ENCODE data around the gene STK16.
A peak's percentile ranks its signal among the peaks of the same experiment; 100 is the strongest.

STK16 gene

DNA sequence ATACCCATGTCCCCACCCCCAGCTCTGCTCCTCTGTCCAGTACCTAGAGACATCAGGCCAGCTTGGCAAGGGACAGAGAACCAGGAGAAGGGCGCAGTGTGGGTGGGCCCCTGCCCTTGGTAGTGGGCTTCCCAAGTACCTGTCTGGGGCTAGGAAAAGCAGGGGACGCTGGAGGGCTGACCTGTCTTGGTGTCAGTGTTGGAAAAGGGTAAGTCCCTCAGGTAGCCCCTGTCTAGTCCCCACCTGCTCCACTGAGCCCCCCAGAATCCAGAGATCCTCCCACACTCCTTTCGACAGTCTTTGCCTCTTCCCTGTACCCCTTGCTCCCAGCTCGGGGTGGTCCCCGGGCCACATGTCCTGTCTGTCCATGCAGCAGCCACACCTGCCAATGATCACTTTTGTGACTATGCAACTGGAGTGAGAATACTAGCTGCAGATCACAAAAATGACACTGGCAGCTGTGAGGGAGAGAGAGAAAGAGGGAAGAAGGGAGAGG lies 48.5 kb downstream of the STK16 start:
- no peaks in the 10 kb centered on the region for H3K27me3 ChIP-seq (ENCODE audit: low read depth, low read length)
- no peaks in the 10 kb centered on the region for H3K9me3 ChIP-seq (ENCODE audit: control insufficient read depth in 1 of 2, low read length in 2 of 2)
- H3K4me1 ChIP-seq (ENCODE audit: control insufficient read depth in 1 of 2, insufficient read depth in 2 of 2, low read length in 2 of 2): peaks cover 3 to 15% of the 10 kb centered on the region in 2 donors
- peak overlapping the region in 1 of 2 donors; percentile 13 for H3K4me3 ChIP-seq (ENCODE audit: low read depth in 1 of 2, low read length in 2 of 2)
- H3K36me3 ChIP-seq (ENCODE audit: control insufficient read depth in 1 of 2, insufficient read depth in 2 of 2, low read length in 2 of 2): no peaks in the 10 kb centered on the region
- H3K27ac ChIP-seq (ENCODE audit: low read length): no peak overlapping the region

DNA sequence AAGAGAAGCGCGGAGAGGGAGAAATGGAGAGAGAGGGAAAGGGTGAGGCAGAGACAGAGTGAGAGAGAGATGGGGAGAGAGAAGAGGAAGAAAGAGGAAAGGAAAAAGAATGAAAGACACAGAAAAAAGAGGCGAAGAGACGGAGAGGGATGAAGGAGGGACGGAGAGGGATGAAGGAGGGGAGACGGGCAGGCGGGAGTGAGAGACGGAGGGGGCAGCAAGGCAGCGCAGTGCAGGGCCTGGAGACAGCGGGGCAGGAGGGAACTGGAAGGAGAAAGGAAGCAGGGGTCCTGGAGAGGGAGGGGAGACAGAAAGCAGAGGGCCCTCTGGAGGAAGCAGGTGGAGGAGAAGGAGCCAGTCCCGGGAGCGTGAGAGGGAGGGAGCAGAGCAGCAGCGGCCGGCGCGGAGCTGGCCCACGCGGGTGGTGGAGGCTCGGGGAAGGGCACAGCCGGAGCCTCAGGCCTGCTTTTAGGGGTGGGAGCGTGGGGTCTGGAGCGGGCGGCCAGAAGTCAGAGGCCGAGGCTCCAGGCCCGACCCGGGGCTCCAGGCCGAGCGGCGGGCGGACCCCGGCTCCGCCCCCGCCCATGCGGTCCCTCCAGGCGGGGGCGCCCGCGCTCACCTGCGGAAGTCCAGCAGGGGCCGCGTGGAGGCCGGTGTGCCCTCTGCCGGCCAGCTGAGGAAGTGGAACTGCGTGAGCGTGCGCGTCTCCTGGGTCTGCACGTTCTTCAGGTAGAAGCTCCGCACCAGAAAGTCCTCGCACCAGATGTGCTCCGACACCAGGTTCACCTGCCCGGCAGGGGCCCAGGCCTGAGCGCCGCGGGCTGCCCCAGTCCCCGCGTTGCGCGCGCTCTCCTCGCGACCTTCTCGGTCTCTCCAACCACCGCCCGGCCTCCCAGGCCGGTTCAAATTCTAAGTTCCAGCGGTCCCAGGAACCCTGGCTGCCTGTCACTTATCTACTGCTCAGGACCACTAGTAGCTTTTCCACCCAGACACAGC lies 49.4 kb downstream of the STK16 start:
- H3K4me1 ChIP-seq (ENCODE audit: control insufficient read depth in 1 of 2, insufficient read depth in 2 of 2, low read length in 2 of 2): peaks cover 0 to 8% of the 10 kb centered on the region in 2 donors
- peak overlapping the region; percentile 23 for H3K27ac ChIP-seq (ENCODE audit: low read length)
- no peaks in the 10 kb centered on the region for H3K27me3 ChIP-seq (ENCODE audit: low read depth, low read length)
- no peaks in the 10 kb centered on the region for H3K9me3 ChIP-seq (ENCODE audit: control insufficient read depth in 1 of 2, low read length in 2 of 2)
- H3K4me3 ChIP-seq (ENCODE audit: low read depth in 1 of 2, low read length in 2 of 2): peak overlapping the region; percentile 27 to 65
- no peaks in the 10 kb centered on the region for H3K36me3 ChIP-seq (ENCODE audit: control insufficient read depth in 1 of 2, insufficient read depth in 2 of 2, low read length in 2 of 2)

DNA sequence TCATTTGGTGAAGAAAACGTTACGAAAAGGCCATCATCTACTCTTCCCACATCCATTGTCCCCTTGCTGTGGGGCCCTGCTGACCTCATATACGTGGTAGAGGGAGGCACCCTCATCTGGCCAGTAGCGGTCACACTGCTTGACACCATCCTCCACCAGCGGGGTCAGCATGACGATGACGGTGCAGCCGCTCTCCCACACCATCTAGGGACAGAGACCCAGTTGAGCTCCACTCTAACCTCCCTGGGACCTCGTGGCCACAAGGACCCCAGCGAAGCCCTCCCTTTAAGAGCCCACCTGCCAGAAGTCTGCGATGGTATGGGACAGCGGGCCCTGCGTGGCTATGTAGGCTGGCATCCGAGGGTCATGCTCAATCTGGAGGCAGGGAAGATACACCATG lies 50.9 kb downstream of the STK16 start:
- Histone ChIP-seq H3K27me3 (ENCODE audit: low read depth, low read length) (peaks cover 6% of the 10 kb centered on the region), H3K4me1 (ENCODE audit: control insufficient read depth in 1 of 2, insufficient read depth in 2 of 2, low read length in 2 of 2) (peaks cover 0 to 5% of the 10 kb centered on the region in 2 donors), H3K36me3 (ENCODE audit: control insufficient read depth in 1 of 2, insufficient read depth in 2 of 2, low read length in 2 of 2) (no peaks in the 10 kb centered on the region), H3K27ac (ENCODE audit: low read length) (no peak overlapping the region), H3K4me3 (ENCODE audit: low read depth in 1 of 2, low read length in 2 of 2) (no peak overlapping the region), H3K9me3 (ENCODE audit: control insufficient read depth in 1 of 2, low read length in 2 of 2) (no peaks in the 10 kb centered on the region)

DNA sequence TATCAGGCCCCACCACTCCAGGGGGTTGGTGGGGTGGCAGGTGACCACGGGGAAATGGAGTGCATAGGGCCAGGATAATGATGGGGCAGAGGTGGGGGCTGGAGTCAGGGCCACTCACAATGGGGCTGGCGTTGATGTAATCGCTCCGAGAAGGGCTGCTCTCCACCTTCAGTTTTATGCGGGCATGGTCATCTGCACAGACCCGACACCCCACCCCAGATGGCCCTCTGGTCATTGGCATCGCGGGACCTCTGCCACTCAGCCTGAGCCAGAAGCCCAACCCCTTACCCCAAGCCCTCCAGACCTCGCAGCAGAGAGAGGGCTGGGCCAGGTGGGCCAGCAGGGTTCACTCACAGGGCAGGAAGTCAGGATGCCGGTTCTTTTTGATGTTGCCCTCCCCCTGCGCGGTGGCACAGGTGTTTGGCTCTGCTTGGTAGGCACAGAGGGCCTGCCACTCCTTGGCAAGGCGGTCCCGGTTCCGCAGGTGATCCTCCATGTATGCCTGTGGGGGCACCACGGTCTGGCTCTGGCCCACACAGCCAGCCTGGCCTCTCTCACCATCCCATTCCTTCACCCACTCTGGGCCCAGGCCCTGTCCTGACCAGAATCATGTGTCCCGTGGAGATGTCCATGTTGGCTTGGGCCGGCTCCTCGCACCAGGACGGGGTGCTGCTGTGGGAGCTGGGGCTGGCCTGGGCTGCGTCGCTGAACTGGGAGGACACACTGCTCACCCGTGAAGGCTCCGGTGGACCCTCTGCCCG lies 51.5 kb downstream of the STK16 start:
- Histone ChIP-seq H3K4me1 (ENCODE audit: control insufficient read depth in 1 of 2, insufficient read depth in 2 of 2, low read length in 2 of 2) (peaks cover 0 to 5% of the 10 kb centered on the region in 2 donors), H3K27me3 (ENCODE audit: low read depth, low read length) (peaks cover 6% of the 10 kb centered on the region), H3K9me3 (ENCODE audit: control insufficient read depth in 1 of 2, low read length in 2 of 2) (no peaks in the 10 kb centered on the region), H3K4me3 (ENCODE audit: low read depth in 1 of 2, low read length in 2 of 2) (no peak overlapping the region), H3K36me3 (ENCODE audit: control insufficient read depth in 1 of 2, insufficient read depth in 2 of 2, low read length in 2 of 2) (no peaks in the 10 kb centered on the region), H3K27ac (ENCODE audit: low read length) (no peak overlapping the region)

DNA sequence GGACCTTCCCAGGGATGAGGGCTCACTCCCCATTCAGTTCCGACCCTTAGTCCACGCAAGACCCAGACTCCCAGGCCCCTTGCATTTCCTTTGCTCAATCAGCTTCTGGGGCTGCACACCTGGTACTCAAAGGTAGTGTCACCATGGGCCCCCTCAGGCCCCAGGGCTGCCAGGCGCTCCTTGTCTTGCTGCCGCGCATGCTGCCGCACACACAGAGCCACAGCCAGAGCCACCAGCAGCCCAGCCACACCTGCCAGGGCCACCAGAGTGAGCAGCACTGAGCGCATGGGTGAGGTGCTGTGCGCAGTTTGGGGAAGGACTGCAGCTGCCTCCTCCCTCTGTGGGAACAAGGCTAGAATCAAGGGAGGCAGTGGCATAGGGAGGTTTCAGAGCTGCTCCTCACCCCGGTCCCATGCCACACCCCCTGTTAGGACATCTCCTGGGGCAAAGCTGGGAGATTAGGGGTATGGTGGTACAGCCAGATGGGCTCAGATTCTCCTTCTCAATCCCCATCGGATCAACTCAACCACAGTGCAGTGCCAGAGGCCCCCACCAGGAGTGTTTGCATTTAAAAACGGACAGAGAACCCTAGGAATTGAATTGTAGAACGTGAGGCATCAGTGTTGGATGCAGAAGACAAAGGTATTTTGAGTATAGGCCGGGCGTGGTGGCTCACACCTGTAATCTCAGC lies 52.6 kb downstream of the STK16 start:
- no peak overlapping the region for H3K4me3 ChIP-seq (ENCODE audit: low read depth in 1 of 2, low read length in 2 of 2)
- no peaks in the 10 kb centered on the region for H3K36me3 ChIP-seq (ENCODE audit: control insufficient read depth in 1 of 2, insufficient read depth in 2 of 2, low read length in 2 of 2)
- H3K9me3 ChIP-seq (ENCODE audit: control insufficient read depth in 1 of 2, low read length in 2 of 2): no peaks in the 10 kb centered on the region
- peaks cover 0 to 5% of the 10 kb centered on the region in 2 donors for H3K4me1 ChIP-seq (ENCODE audit: control insufficient read depth in 1 of 2, insufficient read depth in 2 of 2, low read length in 2 of 2)
- peaks cover 6% of the 10 kb centered on the region for H3K27me3 ChIP-seq (ENCODE audit: low read depth, low read length)
- H3K27ac ChIP-seq (ENCODE audit: low read length): no peak overlapping the region

DNA sequence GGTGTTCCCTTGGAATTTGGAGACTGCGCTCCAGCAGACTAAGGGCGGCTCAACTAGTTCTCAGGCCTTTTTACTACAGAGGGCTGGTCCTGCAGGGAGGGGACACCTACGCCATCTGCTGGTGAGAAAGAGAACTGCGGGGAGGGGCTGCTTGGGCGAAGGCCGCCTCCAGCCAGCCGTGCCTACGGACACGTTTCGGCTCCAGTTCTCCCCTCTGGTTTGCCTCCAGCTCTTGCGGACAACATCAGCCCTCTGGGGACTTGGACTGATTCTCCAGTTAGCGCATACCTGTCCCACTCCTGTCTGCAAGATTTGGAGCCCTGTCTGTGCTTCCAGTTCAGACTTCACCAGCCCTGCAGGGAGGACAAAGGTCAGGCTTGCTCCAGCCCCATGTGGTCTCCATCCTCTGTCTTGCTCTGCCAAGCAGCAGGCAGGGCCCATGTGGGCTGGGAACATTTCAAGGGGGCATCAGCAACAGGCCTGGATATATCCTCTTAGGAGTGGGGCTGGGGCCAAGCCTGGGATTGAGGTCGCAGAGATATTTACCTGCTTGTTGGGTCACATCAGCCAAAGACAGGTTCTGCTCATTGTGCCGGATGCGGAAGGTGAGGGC lies 53.6 kb downstream of the STK16 start:
- Histone ChIP-seq H3K4me3 (ENCODE audit: low read depth in 1 of 2, low read length in 2 of 2) (no peak overlapping the region), H3K27ac (ENCODE audit: low read length) (no peak overlapping the region), H3K4me1 (ENCODE audit: control insufficient read depth in 1 of 2, insufficient read depth in 2 of 2, low read length in 2 of 2) (peaks cover 0 to 5% of the 10 kb centered on the region in 2 donors), H3K27me3 (ENCODE audit: low read depth, low read length) (peaks cover 6% of the 10 kb centered on the region), H3K36me3 (ENCODE audit: control insufficient read depth in 1 of 2, insufficient read depth in 2 of 2, low read length in 2 of 2) (no peaks in the 10 kb centered on the region), H3K9me3 (ENCODE audit: control insufficient read depth in 1 of 2, low read length in 2 of 2) (no peaks in the 10 kb centered on the region)

DNA sequence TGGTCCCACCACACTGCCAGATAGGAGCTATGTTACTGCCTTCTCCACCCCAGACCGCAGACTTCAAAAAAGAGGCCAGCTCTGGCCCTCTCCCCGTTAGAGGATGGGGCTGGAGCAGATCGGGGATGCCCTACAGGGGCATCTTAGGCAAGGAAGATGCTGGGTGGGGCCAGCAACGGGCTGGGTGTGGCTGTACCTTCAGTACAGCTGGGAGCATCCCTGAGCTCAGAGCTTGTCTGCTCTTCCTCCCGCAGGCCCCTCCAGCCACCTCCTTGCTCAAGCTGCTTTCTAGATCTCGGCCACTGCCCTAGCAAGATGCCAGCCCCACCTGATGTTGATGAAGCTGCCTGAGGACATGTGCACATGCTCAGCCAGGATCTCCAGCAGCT lies 54.1 kb downstream of the STK16 start:
- Histone ChIP-seq H3K9me3 (ENCODE audit: control insufficient read depth in 1 of 2, low read length in 2 of 2) (no peaks in the 10 kb centered on the region), H3K4me3 (ENCODE audit: low read depth in 1 of 2, low read length in 2 of 2) (no peak overlapping the region), H3K4me1 (ENCODE audit: control insufficient read depth in 1 of 2, insufficient read depth in 2 of 2, low read length in 2 of 2) (peaks cover 0 to 2% of the 10 kb centered on the region in 2 donors), H3K36me3 (ENCODE audit: control insufficient read depth in 1 of 2, insufficient read depth in 2 of 2, low read length in 2 of 2) (no peaks in the 10 kb centered on the region), H3K27ac (ENCODE audit: low read length) (no peak overlapping the region), H3K27me3 (ENCODE audit: low read depth, low read length) (peaks cover 6% of the 10 kb centered on the region)
